ENCODE results near the gene AP1S2.
"Not testable (repeated sequence)": the region's sequence is repeated elsewhere in the genome, so short reads cannot be mapped to it uniquely, and the experiment has no call there.

The AP1S2 gene

DNA sequence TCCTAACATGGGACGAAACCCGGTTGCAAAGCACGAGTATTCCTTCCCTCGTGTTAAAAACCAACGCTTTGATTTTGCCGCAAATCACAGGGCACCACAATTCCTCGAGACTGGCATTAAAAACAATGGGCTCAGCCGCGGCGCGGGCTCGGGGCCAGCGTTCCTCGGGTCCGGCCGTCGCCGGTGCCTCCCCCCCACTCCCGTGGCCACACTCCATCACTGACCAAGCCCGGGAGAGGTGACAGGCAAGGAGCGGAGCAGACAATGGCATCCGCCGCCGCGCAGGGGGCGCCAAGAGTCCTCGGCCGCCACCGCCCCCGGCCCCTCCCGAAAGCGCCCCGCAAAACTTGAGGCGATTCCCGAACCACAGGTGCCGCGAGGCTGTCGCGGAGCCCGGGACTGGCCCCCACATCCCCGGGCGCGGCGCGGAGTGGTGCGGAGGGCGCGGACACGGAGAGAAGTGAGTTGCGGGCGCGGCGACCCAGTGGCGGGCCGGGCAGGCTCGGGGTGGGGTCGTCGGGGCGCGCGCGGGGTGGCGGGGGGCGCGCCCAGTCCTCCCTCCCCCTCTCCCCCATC is 445 bp downstream of the AP1S2 start:
- DNase-seq, result peak; percentile 46

DNA sequence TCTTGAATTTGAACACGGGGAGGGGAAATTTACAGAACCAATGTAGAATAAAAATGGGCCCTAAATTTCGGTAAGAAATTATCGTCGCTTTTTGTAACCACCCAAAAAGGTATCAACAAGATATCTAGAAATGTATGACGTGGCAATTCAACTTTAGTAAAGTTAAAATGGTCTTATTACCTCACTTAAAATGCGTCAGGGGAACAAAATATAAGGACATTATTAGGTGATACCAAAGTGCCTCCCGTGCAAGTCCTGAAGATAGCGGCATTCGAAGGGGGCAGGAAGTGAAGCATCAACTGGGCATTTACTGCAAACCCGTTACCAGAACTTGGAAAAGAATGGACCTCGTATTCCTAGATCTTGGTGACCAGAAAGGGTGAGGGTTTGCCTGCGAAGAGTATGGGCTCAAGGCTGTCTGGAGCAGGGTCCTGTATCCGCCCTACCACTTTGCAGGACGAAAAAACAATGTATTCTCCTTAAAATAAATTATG is 980 bp downstream of the AP1S2 start:
- no peak for DNase-seq

DNA sequence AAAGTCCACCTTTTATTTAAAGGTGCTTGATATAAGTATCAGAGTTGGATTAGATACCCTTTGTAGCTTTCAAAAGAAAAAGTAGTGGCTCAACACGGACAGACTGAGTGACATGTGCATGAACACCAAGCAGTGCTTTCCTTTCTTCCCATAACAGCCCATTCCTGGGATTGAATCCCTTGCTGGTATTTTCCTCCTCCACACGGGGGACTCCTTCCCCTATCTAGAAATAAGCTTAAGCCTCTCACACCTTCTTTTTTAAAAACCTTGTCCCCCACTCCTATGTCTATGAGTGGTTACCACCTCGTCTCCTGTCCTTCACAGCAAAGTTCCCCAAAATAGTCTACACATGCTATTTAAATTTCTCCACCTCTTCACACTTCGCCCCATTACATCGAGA is 5.1 kb downstream of the AP1S2 start:
- no peak for DNase-seq

DNA sequence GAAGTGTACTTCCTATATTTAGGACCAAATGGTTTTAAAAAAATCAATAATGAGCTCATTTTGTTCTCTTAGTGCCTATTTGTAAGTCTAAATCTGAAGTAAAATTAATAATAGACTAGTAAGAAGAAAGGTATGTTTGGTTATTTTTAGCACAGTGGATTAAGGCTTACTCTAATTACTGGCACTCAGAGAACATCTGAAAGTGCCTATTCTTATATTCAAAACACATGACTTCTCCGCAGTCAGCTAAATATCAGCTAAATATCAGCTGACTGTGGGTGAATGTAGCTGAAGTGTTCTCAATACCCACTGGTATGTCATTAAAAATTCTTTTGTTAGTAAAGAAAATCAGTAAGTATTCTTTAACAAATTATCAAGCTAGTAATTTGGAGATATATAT is 6.0 kb downstream of the AP1S2 start:
- no peak for DNase-seq

DNA sequence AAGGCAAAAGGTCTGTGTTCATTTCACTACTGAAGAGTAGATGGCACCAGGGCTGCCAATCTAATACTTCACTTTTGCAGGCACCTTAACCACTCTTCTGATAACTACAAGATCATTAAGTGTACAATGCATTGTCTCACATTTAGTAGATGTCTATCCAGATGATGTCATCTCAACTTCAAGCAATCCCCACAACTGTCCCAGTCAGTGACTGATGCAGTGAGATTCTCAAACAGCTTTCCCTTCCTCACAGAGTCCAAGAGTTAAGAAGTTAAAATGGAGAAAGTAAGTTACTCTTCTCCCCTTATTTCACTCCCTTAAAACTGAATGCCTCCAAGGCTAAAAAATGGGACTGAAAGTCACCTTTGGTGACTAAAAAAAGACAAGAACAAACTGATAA is 10.7 kb downstream of the AP1S2 start:
- no peak for DNase-seq

DNA sequence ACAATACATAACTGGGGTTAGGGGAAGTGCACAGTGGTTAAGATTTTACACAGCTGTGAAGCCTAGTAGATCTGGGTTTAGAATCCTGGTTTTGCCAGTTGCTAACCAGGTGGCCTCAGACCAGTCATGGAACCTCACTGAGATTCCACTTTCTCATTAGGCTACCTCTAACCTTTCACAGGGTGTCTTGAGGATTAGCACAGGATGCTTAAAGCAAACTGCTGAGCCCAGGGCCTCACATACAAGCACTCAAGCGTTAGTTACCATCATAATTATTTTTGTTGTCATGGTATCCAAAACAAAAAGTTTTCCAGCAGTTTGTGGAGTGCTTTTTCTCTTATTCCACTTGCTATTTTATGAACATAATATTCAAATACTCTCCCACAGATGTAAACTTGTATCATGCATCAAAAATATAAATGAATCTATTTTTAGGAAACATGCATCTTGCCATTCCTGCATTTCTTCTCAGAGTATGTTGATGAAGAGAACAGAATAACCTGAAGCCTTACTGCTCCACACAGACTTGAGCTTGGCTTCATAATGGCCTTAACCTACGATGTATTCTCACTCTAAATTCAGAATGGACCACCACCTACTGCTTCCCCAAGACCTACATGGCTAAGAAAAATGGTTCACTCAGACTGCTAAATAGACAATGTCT is 12.6 kb downstream of the AP1S2 start:
- no peak for DNase-seq

DNA sequence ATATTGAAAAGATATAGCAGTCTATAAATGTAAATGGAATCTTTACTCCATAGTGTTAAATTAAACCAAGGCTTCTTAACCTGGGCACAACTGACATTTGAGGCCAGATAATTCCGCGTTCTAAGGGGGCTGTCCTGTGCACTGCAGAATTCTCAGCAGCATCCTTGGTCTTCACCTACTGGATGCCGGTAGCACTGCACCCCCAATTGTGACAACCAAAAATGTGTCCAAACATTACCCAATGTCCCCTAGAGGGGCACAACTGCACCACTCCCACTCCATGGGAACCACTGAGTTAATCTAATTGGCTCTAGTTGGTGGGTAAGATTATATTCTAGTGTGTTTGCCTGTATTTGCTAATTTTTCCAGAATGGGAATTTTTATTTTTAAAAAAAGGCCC is 16.6 kb downstream of the AP1S2 start:
- DNase-seq, result no peak

DNA sequence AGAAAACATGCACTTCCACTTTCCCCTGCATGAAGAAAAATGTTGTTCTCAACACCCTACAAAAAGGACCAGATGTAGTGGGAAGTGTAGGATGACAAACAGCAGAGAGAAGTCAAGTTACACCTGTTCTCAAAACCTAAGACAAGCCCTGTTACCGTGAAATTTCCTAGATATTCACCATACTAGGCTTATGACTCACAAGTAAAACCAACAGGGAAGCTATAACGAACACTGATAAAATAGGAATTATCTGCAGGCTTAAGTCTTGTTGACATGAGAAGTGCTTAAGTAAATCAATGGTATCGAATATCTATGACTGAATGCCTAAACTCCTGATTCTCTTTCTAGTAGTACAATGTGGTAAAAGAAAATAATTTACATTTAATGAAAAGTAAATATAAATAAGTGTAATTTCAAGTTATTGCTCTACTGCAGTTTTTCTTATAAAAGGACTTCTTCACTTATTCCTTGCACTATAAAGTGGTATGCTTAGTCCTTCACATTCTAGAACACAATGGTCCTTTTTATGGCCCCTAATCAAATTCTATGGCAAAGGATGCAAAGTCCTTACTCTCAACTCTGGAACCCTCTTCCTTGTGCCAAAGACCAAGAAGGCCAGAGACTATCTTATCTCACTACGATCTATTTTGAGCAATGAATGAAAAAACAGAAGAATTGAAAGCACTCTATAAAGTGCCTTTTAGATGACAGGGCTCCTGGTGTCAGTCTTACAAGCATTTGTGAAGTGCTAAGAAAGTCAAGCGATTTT is 19.6 kb downstream of the AP1S2 start:
- no peak for DNase-seq

DNA sequence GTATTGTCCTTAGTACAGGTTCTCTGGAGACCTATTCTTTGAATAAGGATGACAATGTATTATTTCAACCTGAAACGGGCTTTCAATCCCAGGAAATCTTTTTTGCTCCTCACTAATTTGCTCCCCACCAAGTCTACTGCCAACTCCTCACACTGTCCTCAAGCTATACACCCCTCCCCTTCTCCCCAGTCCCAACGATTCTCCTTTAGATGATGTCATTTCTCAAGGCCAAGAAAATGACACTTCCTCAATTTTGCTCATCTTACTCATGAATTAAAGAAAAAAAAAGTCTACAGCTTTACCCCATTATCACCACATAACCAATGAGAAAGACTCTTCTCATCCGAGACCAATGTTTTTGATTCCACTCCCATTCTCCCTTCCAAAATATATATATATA is 20.6 kb downstream of the AP1S2 start:
- DNase-seq, result no peak

DNA sequence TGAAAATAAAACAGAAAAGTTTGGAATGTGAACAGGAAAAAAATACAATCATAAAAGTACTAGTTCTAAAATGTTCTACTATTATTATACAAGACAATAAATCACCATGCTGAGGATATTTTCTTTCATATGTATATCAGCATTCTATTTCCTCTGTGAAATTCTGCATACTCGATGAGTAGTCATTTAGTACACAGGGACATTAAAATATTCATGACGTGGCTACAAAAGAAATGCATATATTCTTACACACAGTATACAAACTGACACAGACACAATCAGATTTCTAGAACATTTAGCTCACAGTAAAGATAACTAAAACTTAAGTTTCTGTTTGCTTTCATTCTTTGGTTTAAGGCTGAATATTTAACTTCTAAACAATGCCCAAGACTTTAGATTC is 23.3 kb downstream of the AP1S2 start:
- not testable (repeated sequence) for DNase-seq

DNA sequence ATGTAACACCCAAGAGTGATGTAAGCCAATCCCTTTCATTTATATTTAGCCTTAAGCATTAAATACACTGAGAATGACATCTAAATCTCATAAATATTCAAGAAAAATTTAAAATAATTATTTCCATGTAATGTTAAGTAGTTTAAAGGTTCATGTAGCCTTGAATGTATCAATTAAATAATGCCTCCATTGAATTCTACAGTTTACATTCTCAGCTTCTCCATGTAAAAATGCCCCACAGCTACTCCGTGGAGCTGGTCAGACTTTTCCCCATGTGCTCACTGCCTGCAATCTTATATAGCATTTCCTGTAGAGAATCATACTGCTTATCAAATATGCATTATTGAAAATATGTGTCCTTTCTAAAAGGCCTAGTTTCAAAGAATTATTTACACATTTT is 25.4 kb downstream of the AP1S2 start:
- DNase-seq, result no peak

DNA sequence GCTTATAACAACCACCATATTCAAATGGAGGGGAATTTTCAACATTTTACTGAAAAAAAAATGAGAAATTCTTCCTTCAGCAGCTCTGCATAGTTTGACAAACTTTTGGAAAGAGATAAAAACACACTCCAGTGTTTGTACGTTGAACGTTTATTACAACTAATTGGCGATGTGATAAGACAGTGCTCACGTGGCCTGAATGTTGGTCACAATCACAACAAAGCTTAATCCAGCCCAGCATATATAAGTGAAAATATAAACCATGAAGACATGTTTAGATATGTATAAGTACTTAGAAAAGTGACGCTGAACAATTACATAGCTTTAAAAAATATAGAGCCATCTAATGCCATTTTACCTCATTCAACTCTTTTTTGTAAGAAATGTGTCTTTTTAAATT is 28.7 kb downstream of the AP1S2 start:
- DNase-seq, result no peak

DNA sequence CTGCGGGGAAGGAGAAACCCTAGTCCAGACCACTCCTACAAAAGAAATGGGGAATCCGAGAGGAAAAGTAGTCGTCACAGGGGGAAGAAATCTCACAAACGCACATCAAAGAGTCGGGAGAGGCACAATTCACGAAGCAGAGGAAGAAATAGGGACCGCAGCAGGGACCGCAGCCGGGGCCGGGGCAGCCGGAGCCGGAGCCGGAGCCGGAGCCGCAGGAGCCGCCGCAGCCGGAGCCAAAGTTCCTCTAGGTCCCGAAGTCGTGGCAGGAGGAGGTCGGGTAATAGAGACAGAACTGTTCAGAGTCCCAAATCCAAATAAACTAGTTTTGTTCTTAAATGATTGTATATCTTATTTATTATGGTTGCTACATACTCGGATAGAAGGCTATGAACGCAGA is 31.7 kb downstream of the AP1S2 start:
- DNase-seq, result no peak

DNA sequence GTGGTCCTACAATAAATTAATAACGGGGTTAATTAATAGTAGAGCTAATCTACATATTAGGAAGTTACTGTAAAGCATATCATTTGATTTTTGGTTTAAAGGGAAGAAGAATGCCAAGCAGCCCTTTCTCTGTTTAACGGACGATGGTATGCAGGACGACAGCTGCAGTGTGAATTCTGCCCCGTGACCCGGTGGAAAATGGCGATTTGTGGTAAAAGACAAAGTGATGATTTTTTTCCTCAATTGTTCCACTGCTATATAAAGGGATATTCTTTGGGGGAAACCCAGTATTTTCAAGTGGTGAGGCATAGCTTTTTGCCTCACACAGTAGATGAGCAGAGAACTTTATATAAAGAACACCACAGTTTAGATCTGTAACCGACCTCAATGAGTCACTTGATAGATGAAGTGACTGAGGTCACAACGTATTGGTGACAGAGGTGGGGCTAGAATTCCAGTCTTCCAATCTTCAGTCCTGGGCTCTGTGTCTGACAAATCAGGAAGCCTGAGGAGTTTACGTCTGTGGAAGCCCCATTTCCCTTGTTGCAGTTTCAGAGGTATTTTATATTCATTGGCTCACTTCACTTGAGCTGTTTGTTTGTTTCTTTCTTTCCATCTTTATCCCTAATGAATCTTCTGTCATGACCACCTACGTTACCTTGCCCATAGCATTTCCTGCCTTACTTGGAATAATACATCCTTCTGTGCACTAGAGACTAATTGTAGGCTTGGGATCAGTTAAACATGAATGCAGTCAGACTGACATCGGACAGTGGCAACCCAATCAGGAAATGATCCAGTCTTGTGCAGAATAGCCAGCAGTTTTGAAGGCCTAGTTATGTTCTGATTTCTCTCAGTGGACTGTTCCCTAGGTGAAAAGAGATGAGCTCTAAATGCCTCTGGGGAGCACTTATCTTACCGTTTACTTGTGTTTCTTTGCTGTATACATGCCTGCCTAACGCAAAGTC is 34.2 kb downstream of the AP1S2 start:
- no peak for DNase-seq

DNA sequence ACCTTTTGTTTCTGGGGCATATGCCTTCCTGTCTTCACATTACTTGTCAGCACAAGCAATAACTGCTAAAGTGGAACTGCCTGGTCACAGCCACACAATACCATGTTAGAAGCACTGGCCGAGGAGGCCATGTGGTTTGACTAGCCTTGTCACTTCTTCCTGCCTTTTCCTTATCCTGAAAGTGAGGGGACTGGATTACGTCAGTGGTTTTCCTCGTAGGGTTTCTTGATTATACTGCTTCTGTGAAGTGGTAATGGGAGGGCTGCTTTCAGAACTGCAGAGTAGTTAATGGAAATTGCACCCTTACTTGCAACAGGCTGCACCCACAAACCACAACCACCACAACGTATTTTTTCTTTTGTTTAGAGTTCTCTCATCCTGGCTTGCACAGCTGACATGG is 37.7 kb downstream of the AP1S2 start:
- peak; percentile 49 for DNase-seq

DNA sequence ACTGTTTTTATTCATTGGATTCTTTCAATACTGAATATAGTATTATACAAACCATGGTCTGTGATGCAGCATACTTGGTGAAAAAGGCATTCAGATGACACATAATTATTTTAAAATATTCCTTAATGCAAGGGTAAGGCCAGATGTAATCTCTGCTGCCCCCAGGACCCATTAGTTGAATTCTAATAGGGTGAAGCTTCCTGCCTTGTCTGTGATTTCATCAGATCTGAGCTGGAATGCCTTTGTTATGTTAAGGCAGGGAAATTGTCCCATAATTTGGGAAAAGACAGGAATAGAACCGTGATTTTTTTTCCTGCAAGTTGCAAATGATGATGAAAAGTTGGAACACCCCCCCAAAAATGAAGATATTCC is 38.2 kb downstream of the AP1S2 start:
- DNase-seq, result no peak

DNA sequence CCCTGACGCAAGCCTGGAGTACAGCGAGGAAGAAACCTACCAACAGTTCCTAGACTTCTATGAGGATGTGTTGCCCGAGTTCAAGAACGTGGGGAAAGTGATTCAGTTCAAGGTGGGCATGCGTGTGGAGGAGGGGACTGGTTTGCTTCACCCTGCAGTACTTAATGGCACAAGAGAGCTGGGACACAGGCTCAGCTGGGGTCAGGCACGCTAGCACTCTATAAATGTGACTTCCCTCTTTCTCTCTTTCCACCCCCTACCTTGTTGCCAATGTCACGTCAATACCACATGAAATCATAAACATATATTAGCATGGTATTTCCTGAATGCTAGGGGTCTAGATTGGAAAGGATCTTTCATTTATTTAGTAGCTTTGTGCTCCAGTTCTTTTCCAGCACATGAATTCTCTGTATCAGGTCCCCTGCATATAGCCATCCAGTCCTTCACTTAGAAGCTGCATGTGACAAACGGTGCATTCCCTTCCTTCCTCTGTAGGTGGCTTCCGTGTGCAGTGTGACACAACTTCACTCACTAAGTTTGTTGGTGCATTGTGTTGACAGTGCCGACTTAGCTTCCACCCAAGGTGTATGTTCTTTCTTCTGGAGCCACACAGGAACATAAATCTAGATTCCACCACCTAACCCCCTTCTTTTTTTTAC is 38.7 kb downstream of the AP1S2 start:
- DNase-seq, result peak; percentile 29

DNA sequence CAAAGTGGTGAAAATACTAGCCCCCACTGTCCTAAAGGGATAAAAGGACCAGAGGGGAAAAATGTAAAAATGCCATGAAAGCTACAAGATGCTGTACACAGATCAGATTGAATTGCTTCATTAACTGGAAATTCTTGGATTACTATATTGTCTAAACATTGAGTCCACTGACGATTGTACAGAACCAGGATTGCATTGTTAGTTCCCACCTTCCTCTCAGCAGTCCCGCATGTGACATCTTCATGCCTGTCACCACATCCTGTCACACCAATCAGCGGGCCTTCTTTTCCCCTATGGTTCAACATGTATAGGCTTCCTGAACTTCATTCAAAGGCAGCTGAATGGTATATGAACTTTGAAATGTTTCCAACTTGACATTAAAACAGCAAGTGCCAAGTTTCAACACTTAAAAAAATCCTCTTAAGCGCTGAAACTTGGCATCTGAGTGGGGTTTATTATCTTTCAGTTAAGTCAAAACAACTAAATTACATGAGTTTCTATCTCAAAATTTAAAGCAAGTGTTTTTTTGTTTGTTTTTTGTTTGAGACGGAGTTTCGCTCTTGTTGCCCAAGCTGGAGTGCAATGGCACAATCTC is 39.7 kb downstream of the AP1S2 start:
- no peak for DNase-seq

DNA sequence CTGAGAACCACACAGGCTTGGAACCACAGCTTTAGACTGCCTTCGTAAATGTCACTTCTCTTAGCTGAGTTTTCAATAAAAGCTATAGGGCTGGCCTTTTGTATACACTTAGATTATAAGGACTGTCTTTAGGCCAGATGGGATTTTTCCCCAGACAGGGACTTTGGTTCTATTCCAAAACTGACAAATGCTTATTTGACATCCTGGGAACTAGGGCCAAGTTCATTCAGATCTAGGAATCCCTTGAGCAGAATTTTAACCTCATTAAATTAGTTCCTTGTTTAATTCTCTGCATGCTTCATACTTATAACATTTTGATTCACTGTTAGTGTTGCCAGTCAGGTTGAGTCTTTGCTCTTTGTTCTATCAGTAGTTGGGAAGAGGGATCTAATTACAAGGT is 41.2 kb downstream of the AP1S2 start:
- DNase-seq, result no peak

DNA sequence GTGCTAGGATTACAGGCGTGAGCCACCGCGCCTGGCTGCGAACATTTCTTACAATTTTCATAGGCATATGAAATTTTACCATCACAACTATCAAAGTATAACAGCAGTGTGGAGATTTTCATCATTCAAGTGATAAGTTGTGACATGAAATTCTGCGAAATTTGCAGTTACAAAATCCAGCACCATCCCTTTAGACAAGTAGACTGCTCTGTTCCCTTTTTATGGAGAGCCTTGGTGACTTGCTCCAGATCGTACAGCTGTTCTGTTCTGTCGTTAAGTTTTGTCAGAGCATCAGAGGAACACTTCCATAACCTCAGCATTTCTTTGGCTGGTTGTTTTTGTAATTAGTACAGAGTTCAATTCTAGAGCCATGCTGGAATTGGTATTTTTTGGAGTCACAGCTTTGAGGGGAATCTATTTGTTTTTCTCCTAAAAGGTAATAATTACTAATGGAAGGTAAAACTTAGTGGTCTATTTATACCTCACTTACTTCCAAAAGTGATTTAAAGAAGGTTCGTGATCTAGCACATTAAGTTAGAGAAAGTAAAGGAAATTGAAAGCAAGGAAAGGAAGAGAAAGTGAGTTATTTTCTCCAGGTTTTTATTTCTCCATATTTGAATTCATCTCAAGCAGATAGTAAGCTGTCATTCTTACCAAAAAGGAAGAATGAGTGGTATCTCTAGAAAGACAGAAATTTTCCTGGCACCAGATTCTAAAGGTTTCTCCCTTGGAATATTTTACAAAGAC is 42.2 kb downstream of the AP1S2 start:
- DNase-seq, result no peak

DNA sequence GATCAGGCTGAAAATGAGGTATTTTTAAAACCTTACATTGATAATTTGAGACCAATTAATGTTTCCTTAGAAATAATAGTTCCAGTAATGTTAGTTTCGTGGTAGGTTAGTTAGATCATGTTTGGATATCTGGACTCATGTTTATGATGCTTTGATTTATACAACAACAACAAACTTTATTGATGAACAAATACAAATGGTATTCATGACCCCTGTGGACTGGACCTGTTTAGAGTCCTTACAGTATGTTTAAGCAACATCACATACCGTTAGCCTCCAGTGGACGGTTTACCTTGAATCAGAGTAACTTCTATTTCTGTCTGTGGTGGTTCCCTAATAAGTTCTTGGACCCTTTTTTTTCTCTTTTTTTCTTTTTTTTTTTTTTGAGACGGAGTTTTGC is 46.4 kb downstream of the AP1S2 start:
- no peak for DNase-seq

All from stimulated activated CD8-positive, alpha-beta memory T cell treated with anti-CD3 and anti-CD28 coated beads, Interleukin-4, amount 100 ng/mL, for 48 hours (primary cell).